HepG2 (cell line): ENCODE results near the gene PPP1R9A. TPM values are rescaled to one million over a fixed set of nuclear protein-coding genes. Genes with fewer than 3 reads are reported as not detected.

ENCODE experiments used
- ATAC-seq: fragments of 200-7000 bp; cut with Tn5 transposase; 3 replicates; pipeline ENCODE4 v1.9.1; 2020; ENCODE audit warnings: mild to moderate bottlenecking, moderate library complexity
- BruUV-seq: library from RNA; stranded (reverse); fragments of 400-500 nt; replicated peaks from 2 replicates; lab custom pipeline; 2021; lab: Mats Ljungman, UMichigan
- CTCF ChIA-PET: fragments of 300-600 bp; formaldehyde crosslinking; extraction: SDS; loops from one replicate; lab custom pipeline; 2021; ENCODE audit warnings: low total read pairs, inconsistent platforms, low intra/inter-chr PET ratio; lab: Yijun Ruan, JAX
- POLR2A ChIA-PET: fragments of 350-600 bp; sonication (Branson Sonifier 250); formaldehyde crosslinking; loops from one replicate; lab custom pipeline; 2020; ENCODE audit warnings: antibody characterized with exemption, inconsistent platforms; lab: Yijun Ruan, JAX
- DNase-seq: peaks from one replicate; pipeline ENCODE4 v3.0.0-alpha.2; 2015; ENCODE audit warnings: low spot score
- FAIRE-seq: peaks from 3 replicates; lab custom pipeline; 2011; peaks lifted over from hg19 to GRCh38; lab: Jason Lieb, UNC
- H2AFZ ChIP-seq: one replicate; pipeline ENCODE4 v1.6.1; 2011; ENCODE audit warnings: low read length, inconsistent platforms
- H3K27ac ChIP-seq: fragments of 300-600 bp; 3 replicates; pipeline ENCODE4 v1.8.0; 2011; ENCODE audit warnings: mixed run types, mild to moderate bottlenecking, mixed read lengths, low read length, inconsistent platforms; ENCODE audit not compliant: insufficient read depth; ENCODE audit errors: extremely low read length
- H3K27me3 ChIP-seq, 2 experiments: fragments of 200-600 bp in 1 of 2; 2 replicates in 1 of 2; 3 replicates in 1 of 2; pipeline versions ENCODE4 v1.6.0 to v1.8.0; 2011; ENCODE audit warnings: low read length in 2 of 2, mild to moderate bottlenecking in 2 of 2, moderate library complexity in 2 of 2, inconsistent platforms in 1 of 2; ENCODE audit not compliant: insufficient read depth in 2 of 2, control insufficient read depth in 1 of 2
- H3K36me3 ChIP-seq, 2 experiments: fragments of 200-600 bp in 1 of 2; replicated peaks in 1 of 2; 2 replicates in 1 of 2; 3 replicates in 1 of 2; pipeline versions ENCODE4 v1.5.1 to v1.8.0; 2011; ENCODE audit warnings: low read length in 2 of 2, inconsistent platforms in 1 of 2; ENCODE audit not compliant: insufficient read depth in 2 of 2, control insufficient read depth in 1 of 2
- H3K4me1 ChIP-seq: 2 replicates; pipeline ENCODE4 v1.5.1; 2012; ENCODE audit warnings: low read length, inconsistent platforms; ENCODE audit not compliant: insufficient read depth
- H3K4me2 ChIP-seq: 2 replicates; pipeline ENCODE4 v1.6.0; 2011; ENCODE audit warnings: low read depth, low read length, inconsistent platforms
- H3K4me3 ChIP-seq, 3 experiments: fragments of 200-600 bp in 1 of 3; sonication (generic), shearing (Covaris generic) in 1 of 3; replicated peaks in 1 of 3; 2 replicates each; pipeline ENCODE4 v1.5.1; 2011 to 2016; ENCODE audit warnings: low read length in 3 of 3, inconsistent platforms in 2 of 3, low read depth in 2 of 3, mild to moderate bottlenecking in 2 of 3, control low read depth in 1 of 3, mixed read lengths in 1 of 3; ENCODE audit not compliant: insufficient read depth in 1 of 3
- H3K79me2 ChIP-seq: one replicate; pipeline ENCODE4 v1.6.1; 2011; ENCODE audit warnings: low read length, inconsistent platforms; ENCODE audit not compliant: insufficient read depth
- H3K9ac ChIP-seq: 2 replicates; pipeline ENCODE4 v1.6.0; 2011; ENCODE audit warnings: mild to moderate bottlenecking, low read depth, low read length, inconsistent platforms; ENCODE audit not compliant: insufficient read depth
- H3K9me3 ChIP-seq: 2 replicates; pipeline ENCODE4 v1.5.1; 2012; ENCODE audit warnings: mild to moderate bottlenecking, low read length
- H4K20me1 ChIP-seq: 2 replicates; pipeline ENCODE4 v1.6.0; 2011; ENCODE audit warnings: inconsistent platforms, mild to moderate bottlenecking, low read length, moderate library complexity; ENCODE audit not compliant: insufficient read depth
- CHCHD3 ChIP-seq: sonication (generic); formaldehyde crosslinking; IDR thresholded peaks from 2 replicates; pipeline ENCODE4 v1.8.0; 2022; ENCODE audit warnings: mild to moderate bottlenecking, missing genetic modification reagents, moderate library complexity
- IRF2 ChIP-seq: IDR thresholded peaks from 2 replicates; pipeline ENCODE4 v1.6.1; 2018; ENCODE audit warnings: missing genetic modification reagents, missing compliant biosample characterization
- SAFB2 ChIP-seq: sonication (generic); formaldehyde crosslinking; IDR thresholded peaks from 2 replicates; pipeline ENCODE4 v1.5.1; 2020; ENCODE audit warnings: missing genetic modification reagents, low read depth, mild to moderate bottlenecking, borderline replicate concordance
- ZNF510 ChIP-seq: sonication (generic); formaldehyde crosslinking; IDR thresholded peaks from 2 replicates; pipeline ENCODE4 v1.4.0; 2020; ENCODE audit warnings: low read depth, mild to moderate bottlenecking, missing genetic modification reagents
- ZNF704 ChIP-seq: sonication (generic); formaldehyde crosslinking; IDR thresholded peaks from 2 replicates; pipeline ENCODE4 v1.8.1; 2023; ENCODE audit warnings: mild to moderate bottlenecking, inconsistent platforms, moderate library complexity, missing genetic modification reagents, borderline replicate concordance
- ZNF790 ChIP-seq: sonication (generic); formaldehyde crosslinking; IDR thresholded peaks from 2 replicates; pipeline ENCODE4 v1.8.0; 2022; ENCODE audit warnings: missing genetic modification reagents, mild to moderate bottlenecking, borderline replicate concordance
- WGBS: methylation state at CpG from one replicate; pipeline ENCODE4 v1.1.6; 2017; ENCODE audit warnings: low lambda C conversion rate; 5-methylcytosine and 5-hydroxymethylcytosine counted together
- in situ Hi-C: cut with HindIII; loops from 2 replicates; pipeline ENCODE4 v1.10.0; 2017; ENCODE audit warnings: low pct_unique_long_range_greater_than_20kb; ENCODE audit not compliant: extremely low pct_ligation_motif_present
- intact Hi-C: fragments of 100-400 bp; cut with micrococcal nuclease; formaldehyde crosslinking; loops from one replicate; pipeline ENCODE4 v1.10.0; 2022; ENCODE audit not compliant: unreplicated experiment
- polyA plus RNA-seq, 8 experiments: library from polyadenylated mRNA; depleted of rRNA in 3 of 8; stranded (reverse) in 7 of 8; unstranded in 1 of 8; fragments of >200 nt; fragmentation: Illumina TruSeq in 4 of 8; extraction: Trizol in 4 of 8; gene quantifications; 2 replicates each; pipeline versions ENCODE4 v1.2.1 to v1.2.3, GENCODE V29; 2011 to 2016; ENCODE audit warnings: low read depth in 4 of 8, missing spikeins in 1 of 8, mixed read lengths in 1 of 8; ENCODE audit not compliant: insufficient read depth in 1 of 8
- total RNA-seq, 5 experiments: library from RNA; depleted of rRNA; stranded (reverse); fragments of >200 nt; fragmentation: Illumina TruSeq; extraction: Trizol; gene quantifications; 2 replicates each; pipeline ENCODE4 v1.2.3, GENCODE V29; 2016; ENCODE audit warnings: low read depth in 1 of 5

Gene PPP1R9A
- total and polyA plus RNA-seq, 2 of the 13 experiments (the other 11 are each of a cell fraction or from before 2014, with no cell fraction given) = 11.4 to 31.9 TPM

- Histone ChIP-seq H3K4me1 (peaks cover 22% of the 10 kb centered on the region), H3K9ac (no peak overlapping the region), H4K20me1 (no peaks in the 10 kb centered on the region), H3K4me2 (no peak overlapping the region), H2AFZ (no peak overlapping the region), H3K4me3 (no peak overlapping the region), H3K79me2 (no peaks in the 10 kb centered on the region), H3K27me3 (no peaks in the 10 kb centered on the region; a peak in 1 of 5 replicates), H3K27ac (no peak overlapping the region), H3K9me3 (no peaks in the 10 kb centered on the region), H3K36me3 (no peaks in the 10 kb centered on the region)
- DNase-seq (no peak), ATAC-seq (no peak), FAIRE-seq (no peak)
- in situ Hi-C loops = loop anchor here (25.0 kb wide), 1 partner anchor 360 kb away; no protein-coding TSS in a partner anchor
- TF ChIP-seq ZNF790 (CRISPR knock-in tag) = no peak
- TF ChIP-seq CHCHD3 (CRISPR knock-in tag) = no peak
- TF ChIP-seq ZNF510 (CRISPR knock-in tag) = no peak
- BruUV-seq = no TSS peak
- intact Hi-C loops = no loop called here
- WGBS = 30% methylated on average over 3 of the region's 3 CpGs
- ChIA-PET CTCF (no interaction called here), POLR2A (no interaction called here)
Observed at GRCh38 chr7:95327356-95327755, 420.0 kb downstream of the PPP1R9A start.

GRCh38 chr7:95330204-95330960, 423.0 kb downstream of the PPP1R9A start:
- Histone ChIP-seq H2AFZ (peak overlapping the region; percentile 39), H3K79me2 (no peaks in the 10 kb centered on the region), H3K4me1 (0 out of 2 replicates have a peak, but pooled peaks cover 6% of the 10 kb centered on the region), H3K27me3 (no peaks in the 10 kb centered on the region), H3K9ac (no peak overlapping the region), H3K4me3 (peak overlapping the region; percentile 26 to 58 (median 37); a peak in 5 of 6 replicates), H3K9me3 (no peaks in the 10 kb centered on the region), H3K36me3 (no peaks in the 10 kb centered on the region), H4K20me1 (no peaks in the 10 kb centered on the region), H3K27ac (no peak overlapping the region), H3K4me2 (peak overlapping the region; percentile 62)
- intact Hi-C loops = no loop called here
- no peak for DNase-seq
- WGBS = 23% methylated on average over 4 of the region's 4 CpGs
- CTCF ChIA-PET = no interaction called here
- no peak for TF ChIP-seq ZNF704 (CRISPR knock-in tag)
- TF ChIP-seq SAFB2 = no peak
- TF ChIP-seq IRF2 (CRISPR knock-in tag) = peak; percentile 53; the same call in 1 of the 2 replicates
- BruUV-seq = no TSS peak
- no peak for FAIRE-seq
- in situ Hi-C loops = loop anchor here (25.0 kb wide), 1 partner anchor 357 kb away; no protein-coding TSS in a partner anchor
- ATAC-seq = no peak
- POLR2A ChIA-PET = no interaction called here
